Natural killer cell (primary cell): ENCODE results near the gene APC2. TPM values are rescaled to one million over a fixed set of nuclear protein-coding genes. Genes with fewer than 3 reads are reported as not detected.
A peak's percentile ranks its signal among the peaks of the same experiment; 100 is the strongest.

Source experiments
- ATAC-seq, 3 donors: fragments of 150-1000 bp in 2 of 3; fragments of 200-7000 bp in 1 of 3; cut with Tn5 transposase; 1 replicate in 1 of 3; 2 replicates in 2 of 3; pipeline ENCODE4 v1.10.0; 2021; ENCODE audit warnings: mild to moderate bottlenecking in 2 of 3, moderate library complexity in 2 of 3
- DNase-seq, 2 donors: peaks; one replicate each; pipeline versions ENCODE4 v3.0.0 to v3.0.0-alpha.2; 2013 to 2021; ENCODE audit warnings: mixed read lengths in 1 of 2
- H3K27ac ChIP-seq: one replicate; pipeline ENCODE4 v1.5.1; 2013; ENCODE audit warnings: mild to moderate bottlenecking, low read length
- H3K27me3 ChIP-seq: one replicate; pipeline ENCODE4 v1.6.1; 2013; ENCODE audit warnings: low read length; ENCODE audit not compliant: control insufficient read depth, insufficient read depth
- H3K36me3 ChIP-seq: one replicate; pipeline ENCODE4 v1.6.1; 2013; ENCODE audit warnings: low read length; ENCODE audit not compliant: control insufficient read depth, insufficient read depth
- H3K4me1 ChIP-seq: one replicate; pipeline ENCODE4 v1.6.1; 2013; ENCODE audit warnings: low read length; ENCODE audit not compliant: control insufficient read depth, insufficient read depth
- H3K4me3 ChIP-seq: one replicate; pipeline ENCODE4 v1.5.1; 2013; ENCODE audit warnings: low read length
- H3K9me3 ChIP-seq: one replicate; pipeline ENCODE4 v1.6.1; 2013; ENCODE audit warnings: low read length; ENCODE audit not compliant: control insufficient read depth, insufficient read depth
- H3K27ac Mint-ChIP-seq, 2 donors: one replicate each; pipeline ENCODE4 v1.8.0; 2022; ENCODE audit warnings: mild to moderate bottlenecking in 2 of 2, mixed read lengths in 2 of 2, moderate library complexity in 1 of 2
- H3K27me3 Mint-ChIP-seq, 2 donors: one replicate each; pipeline ENCODE4 v1.8.0; 2022; ENCODE audit warnings: low read depth in 2 of 2, mixed read lengths in 2 of 2
- H3K36me3 Mint-ChIP-seq: one replicate; pipeline ENCODE4 v1.8.0; 2022; ENCODE audit warnings: mixed read lengths
- H3K4me1 Mint-ChIP-seq, 2 donors: one replicate each; pipeline ENCODE4 v1.8.0; 2022; ENCODE audit warnings: mixed read lengths in 2 of 2
- H3K4me3 Mint-ChIP-seq: one replicate; pipeline ENCODE4 v1.8.0; 2022; ENCODE audit warnings: mild to moderate bottlenecking, moderate library complexity, mixed read lengths
- H3K9me3 Mint-ChIP-seq, 2 donors: one replicate each; pipeline ENCODE4 v1.8.0; 2022; ENCODE audit warnings: mixed read lengths in 2 of 2
- CTCF ChIP-seq: fragments of 200-600 bp; IDR thresholded peaks from one replicate; pipeline ENCODE4 v1.8.0; 2022; ENCODE audit warnings: antibody characterized with exemption
- WGBS: methylation state at CpG from one replicate; pipeline ENCODE4 v1.1.7; 2013; ENCODE audit warnings: missing lambda C conversion rate; ENCODE audit not compliant: insufficient coverage; 5-methylcytosine and 5-hydroxymethylcytosine counted together
- intact Hi-C: fragments of 100-400 bp; cut with micrococcal nuclease; formaldehyde crosslinking; loops from one replicate; pipeline ENCODE4 v1.14.2; 2022
- total RNA-seq, 4 donors: library from RNA; stranded (reverse); fragments of 120-200 nt in 1 of 4; gene quantifications; one replicate each; pipeline versions ENCODE4 v1.2.3 to v1.2.4, GENCODE V29; 2013 to 2022

Gene APC2
- total RNA-seq, 3 donors from 2014 or later (not counting 1 experiment from before 2014, with no cell fraction given): 0.14 to 0.58 (median 0.27) TPM

- peaks cover 31% of the 10 kb centered on the region for H3K36me3 ChIP-seq
- no peak for TF ChIP-seq CTCF
- H3K4me3 ChIP-seq: no peak overlapping the region
- H3K27ac ChIP-seq: no peak overlapping the region
- H3K9me3 Mint-ChIP-seq: no peaks in the 10 kb centered on the region
- H3K9me3 ChIP-seq: no peaks in the 10 kb centered on the region
- peaks cover 17 to 37% of the 10 kb centered on the region in 2 donors for H3K4me1 Mint-ChIP-seq
- no peak for ATAC-seq
- no peaks in the 10 kb centered on the region for H3K36me3 Mint-ChIP-seq
- H3K4me3 Mint-ChIP-seq: peak overlapping the region; percentile 15
- no peak for DNase-seq
- 91% methylated on average over 23 of the region's 25 CpGs for WGBS
- peaks cover 3% of the 10 kb centered on the region for H3K27me3 ChIP-seq
- intact Hi-C loops: no loop called here
- peaks cover 50% of the 10 kb centered on the region for H3K4me1 ChIP-seq
- H3K27ac Mint-ChIP-seq: peak overlapping the region in 1 of 2 donors; percentile 71
- H3K27me3 Mint-ChIP-seq: no peaks in the 10 kb centered on the region
These were observed 8.1 kb upstream of the APC2 start for GRCh38 chr19:1441677-1442438.

GRCh38 chr19:1445185-1445931 lies 4.6 kb upstream of the APC2 start:
- H3K36me3 ChIP-seq: peaks cover 22% of the 10 kb centered on the region
- intact Hi-C loops: no loop called here
- Mint-ChIP-seq H3K4me1 (peaks cover 13 to 32% of the 10 kb centered on the region in 2 donors), H3K36me3 (no peaks in the 10 kb centered on the region), H3K27ac (peak overlapping the region; percentile 8 to 78), H3K9me3 (no peaks in the 10 kb centered on the region), H3K27me3 (peaks cover 21% of the 10 kb centered on the region in 2 donors), H3K4me3 (peak overlapping the region; percentile 85)
- TF ChIP-seq CTCF: peak; percentile 99
- peaks cover 29% of the 10 kb centered on the region for H3K27me3 ChIP-seq
- ATAC-seq: peak; percentile 89 to 97 (median 94)
- 4% methylated on average over 69 of the region's 70 CpGs for WGBS
- peak overlapping the region; percentile 52 for H3K4me3 ChIP-seq
- peak overlapping the region; percentile 14 for H3K27ac ChIP-seq
- peaks cover 36% of the 10 kb centered on the region for H3K4me1 ChIP-seq
- H3K9me3 ChIP-seq: no peaks in the 10 kb centered on the region
- DNase-seq: peak; percentile 80 to 87

- no peak for ATAC-seq
These were observed 3.8 kb upstream of the APC2 start for GRCh38 chr19:1445932-1446712.

More at GRCh38 chr19:1445932-1446712, 3.8 kb upstream of the APC2 start:
- peaks cover 10 to 31% of the 10 kb centered on the region in 2 donors for H3K4me1 Mint-ChIP-seq
- peaks cover 28 to 29% of the 10 kb centered on the region in 2 donors for H3K27me3 Mint-ChIP-seq
- 2% methylated on average over 97 of the region's 99 CpGs for WGBS
- no peaks in the 10 kb centered on the region for H3K9me3 Mint-ChIP-seq
- peaks cover 30% of the 10 kb centered on the region for H3K4me1 ChIP-seq
- H3K27ac Mint-ChIP-seq: no peak overlapping the region
- H3K36me3 Mint-ChIP-seq: no peaks in the 10 kb centered on the region
- no peak overlapping the region for H3K27ac ChIP-seq
- H3K36me3 ChIP-seq: peaks cover 15% of the 10 kb centered on the region
- intact Hi-C loops: no loop called here
- no peak overlapping the region for H3K4me3 ChIP-seq
- no peaks in the 10 kb centered on the region for H3K9me3 ChIP-seq
- no peak for DNase-seq
- TF ChIP-seq CTCF: no peak
- peaks cover 37% of the 10 kb centered on the region for H3K27me3 ChIP-seq
- H3K4me3 Mint-ChIP-seq: no peak overlapping the region
